Left renal pelvis (tissue), 4 donors: ENCODE measurements around the gene CRABP2. TPM values are rescaled to one million over a fixed set of nuclear protein-coding genes. Genes with fewer than 3 reads are reported as not detected.

Experiments used
- DNase-seq, 4 donors: peaks; one replicate each; pipeline ENCODE4 v3.0.0-alpha.2; 2013; ENCODE audit warnings: low read depth in 4 of 4, low spot score in 3 of 4
- polyA plus RNA-seq, 4 donors: library from polyadenylated mRNA; unstranded; fragments of 120-200 nt; gene quantifications; one replicate each; pipeline ENCODE4 v1.2.1, GENCODE V29; 2013; ENCODE audit not compliant: insufficient read length in 4 of 4

CRABP2 gene
- polyA plus RNA-seq, 4 donors: 96.4 to 313 (median 105) TPM

DNA sequence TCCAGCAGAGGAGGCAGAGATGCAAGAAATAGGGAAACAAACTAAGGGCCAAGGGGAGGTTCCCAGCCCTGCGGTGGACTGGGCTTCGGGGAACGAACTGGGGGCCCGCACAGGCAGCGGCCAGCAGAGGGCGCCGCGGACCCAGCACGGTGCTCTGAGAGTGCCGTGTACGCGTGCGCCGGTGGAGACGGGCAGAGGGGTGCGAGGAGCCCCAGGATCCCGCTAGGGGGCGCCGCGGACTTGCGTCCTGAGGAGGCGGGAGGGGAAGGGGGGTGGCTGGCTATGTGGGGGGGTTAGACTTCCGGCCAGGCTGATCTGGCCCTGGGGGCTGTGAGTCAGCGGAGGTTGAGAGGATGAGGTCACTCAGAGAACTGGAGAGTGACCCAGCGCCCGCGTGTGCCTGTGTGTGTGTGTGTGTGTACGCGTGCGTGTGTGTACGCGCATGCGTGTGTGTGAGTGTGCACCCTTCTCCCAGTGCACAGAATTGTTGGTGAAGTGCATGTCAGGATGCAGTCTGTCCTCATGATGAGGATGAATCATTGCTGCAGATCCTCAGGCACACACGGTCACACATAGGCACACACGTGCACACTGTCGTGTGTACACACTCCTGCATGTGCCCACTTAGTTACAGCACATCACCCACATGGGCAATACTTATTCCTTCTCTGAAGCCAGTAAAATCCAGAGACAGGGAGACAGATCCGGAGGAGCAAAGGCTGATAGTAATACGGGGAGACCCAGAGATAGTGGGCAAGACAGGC lies 45.2 kb downstream of the CRABP2 start:
- DNase-seq: peak; percentile 77 to 89 (median 88)

DNA sequence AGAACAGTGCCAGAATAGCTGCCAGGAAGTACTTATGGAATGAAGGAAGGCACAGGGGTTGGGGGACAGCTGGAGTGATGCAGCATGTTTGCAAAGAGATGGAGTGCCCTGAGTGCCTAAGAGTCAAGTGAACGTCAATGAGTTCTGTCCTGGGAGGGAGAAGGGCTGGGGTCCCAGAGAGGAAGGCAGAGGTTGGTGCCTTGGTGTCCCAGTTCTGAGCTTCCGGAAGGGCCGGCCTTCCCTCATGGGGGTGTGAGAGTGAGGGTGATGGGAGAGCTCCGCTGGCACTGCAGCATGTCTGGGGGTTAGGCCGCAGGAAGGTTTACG lies 45.8 kb downstream of the CRABP2 start:
- DNase-seq: no peak

DNA sequence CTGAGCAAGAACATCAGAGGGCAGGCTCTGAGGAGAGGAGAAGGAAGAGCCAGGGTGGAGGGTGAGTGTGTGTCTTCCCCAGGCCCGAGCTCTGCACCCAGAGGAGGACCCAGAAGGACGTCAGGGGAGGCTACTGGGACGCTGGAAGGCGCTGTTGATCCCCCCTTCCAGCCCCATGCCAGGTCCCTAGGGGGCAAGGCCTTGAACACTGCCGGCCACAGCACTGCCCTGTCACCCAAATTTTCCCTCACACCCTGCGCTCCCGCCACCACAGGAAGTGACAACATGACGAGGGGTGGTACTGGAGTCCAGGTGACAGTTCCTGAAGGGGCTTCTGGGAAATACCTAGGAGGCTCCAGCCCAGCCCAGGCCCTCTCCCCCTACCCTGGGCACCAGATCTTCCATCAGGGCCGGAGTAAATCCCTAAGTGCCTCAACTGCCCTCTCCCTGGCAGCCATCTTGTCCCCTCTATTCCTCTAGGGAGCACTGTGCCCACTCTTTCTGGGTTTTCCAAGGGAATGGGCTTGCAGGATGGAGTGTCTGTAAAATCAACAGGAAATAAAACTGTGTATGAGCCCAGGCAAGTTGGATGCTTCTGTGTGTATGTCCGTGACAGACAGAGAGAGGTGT lies 46.3 kb downstream of the CRABP2 start:
- DNase-seq: no peak

DNA sequence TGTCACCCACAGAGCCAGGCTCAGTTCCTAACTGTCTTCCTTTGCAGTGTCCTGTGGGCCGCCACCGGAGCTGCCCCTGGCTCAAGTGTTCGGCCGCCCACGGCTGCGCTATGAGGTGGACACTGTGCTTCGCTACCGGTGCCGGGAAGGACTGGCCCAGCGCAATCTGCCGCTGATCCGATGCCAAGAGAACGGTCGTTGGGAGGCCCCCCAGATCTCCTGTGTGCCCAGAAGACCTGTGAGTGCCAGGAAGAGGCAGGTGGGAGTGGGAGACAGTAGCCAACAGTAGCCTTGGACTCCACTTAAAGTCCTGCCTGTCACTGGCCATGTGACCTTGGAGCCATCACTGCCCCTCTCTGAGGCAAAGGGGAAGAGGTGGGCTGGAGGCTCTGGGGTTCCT lies 46.9 kb downstream of the CRABP2 start:
- no peak for DNase-seq

- DNase-seq: no peak
Measured at GRCh38 chr1:156657741-156658319, 47.6 kb downstream of the CRABP2 start.

- no peak for DNase-seq
Measured at GRCh38 chr1:156656806-156657740, 48.3 kb downstream of the CRABP2 start.

DNA sequence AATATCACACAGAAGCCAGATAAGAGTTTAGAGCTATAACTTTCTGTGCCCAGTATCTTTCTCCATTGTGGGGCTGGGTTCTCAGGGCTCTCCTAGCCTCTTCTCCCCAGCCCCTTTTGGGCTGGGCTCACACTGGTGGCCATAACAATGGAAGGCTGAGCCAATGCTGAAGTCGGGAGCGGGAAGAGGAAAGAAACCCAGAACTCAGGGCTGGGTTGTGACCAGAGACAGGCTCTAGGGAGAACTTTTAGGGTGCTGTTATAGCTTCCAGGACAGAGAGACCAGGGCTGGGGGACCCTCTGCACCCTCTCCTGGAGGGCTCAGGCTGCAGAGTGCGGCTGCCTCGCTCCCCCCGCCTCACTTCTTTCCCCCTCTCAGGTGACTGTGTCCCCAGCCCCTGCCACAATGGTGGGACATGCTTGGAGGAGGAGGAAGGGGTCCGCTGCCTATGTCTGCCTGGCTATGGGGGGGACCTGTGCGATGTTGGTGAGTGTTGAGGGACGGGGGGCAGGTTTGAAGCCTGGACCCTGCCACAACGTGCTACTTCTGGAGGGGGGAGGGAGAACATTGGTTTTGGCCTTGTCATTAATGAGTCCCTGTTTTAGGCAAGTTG lies 49.4 kb downstream of the CRABP2 start:
- DNase-seq: no peak

GRCh38 chr1:156655151-156655903 lies 50.1 kb downstream of the CRABP2 start:
- DNase-seq: no peak

DNA sequence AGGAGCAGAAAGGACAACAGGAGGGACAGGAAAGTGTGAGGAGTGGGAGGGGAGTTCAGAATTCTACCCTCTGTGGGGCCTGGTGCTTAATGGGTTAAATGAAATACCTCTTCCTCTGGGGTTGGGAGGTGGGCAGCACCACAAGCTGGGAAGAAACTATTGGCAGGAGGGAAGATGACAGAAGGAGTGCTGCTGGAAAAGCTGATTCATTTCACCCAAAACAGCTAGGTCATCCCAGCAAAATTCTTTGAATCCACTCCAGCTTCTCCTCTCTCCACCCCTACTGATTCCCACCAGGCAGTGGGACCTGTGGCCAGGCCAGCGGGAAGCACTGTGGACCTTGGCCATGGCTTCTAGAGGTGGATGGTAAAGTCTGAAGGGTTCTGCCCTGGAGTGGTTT lies 50.7 kb downstream of the CRABP2 start:
- no peak for DNase-seq

DNA sequence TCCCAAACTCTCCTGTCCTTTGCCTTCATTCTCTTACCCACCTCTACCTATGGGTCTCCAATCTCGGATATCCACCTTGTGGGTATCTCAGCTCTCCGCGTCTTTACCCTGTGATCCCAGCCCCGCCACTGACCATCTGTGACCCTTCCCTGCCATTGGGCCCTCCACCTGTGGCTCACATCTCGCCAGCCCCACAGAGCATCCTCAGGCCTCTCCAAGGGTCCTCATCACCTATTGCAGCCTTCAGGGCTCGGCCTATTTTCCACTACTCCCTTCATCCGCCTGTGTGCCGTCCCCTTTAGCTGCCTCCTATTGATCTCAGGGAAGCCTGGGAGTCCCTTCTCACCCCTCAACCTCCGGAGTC lies 52.4 kb downstream of the CRABP2 start:
- DNase-seq: no peak

GRCh38 chr1:156652131-156652991 lies 53.0 kb downstream of the CRABP2 start:
- no peak for DNase-seq

Other genes with a start within 250 kb of the CRABP2 start
- 10 to 100 TPM; 21.1 to 30.2 (median 24.2) TPM for gene MEF2D, start 204.8 kb downstream of the CRABP2 start, polyA plus RNA-seq
- gene IQGAP3, start 133.0 kb downstream of the CRABP2 start, polyA plus RNA-seq: 10 to 100 TPM; 11.6 to 15.7 (median 13.6) TPM
- gene TTC24, start 125.9 kb downstream of the CRABP2 start, polyA plus RNA-seq: 1 to 10 TPM in 2 of 4 donors, under 1 TPM in 2; 0.79 to 2.0 (median 1.1) TPM
- gene NAXE, start 113.8 kb downstream of the CRABP2 start, polyA plus RNA-seq: 10 to 100 TPM; 53.7 to 75.2 (median 74.5) TPM
- 10 to 100 TPM; 20.5 to 35.1 (median 32.8) TPM for gene GPATCH4, start 104.1 kb downstream of the CRABP2 start, polyA plus RNA-seq
- gene HAPLN2, start 86.2 kb downstream of the CRABP2 start, polyA plus RNA-seq: under 1 TPM; 0.16 to 0.63 (median 0.28) TPM
- under 1 TPM; 0.21 to 0.82 (median 0.36) TPM for gene BCAN, start 63.5 kb downstream of the CRABP2 start, polyA plus RNA-seq
- 100 to 1,000 TPM in 3 of 4 donors, 10 to 100 TPM in 1; 55.8 to 159 (median 147) TPM for gene NES, start 28.2 kb downstream of the CRABP2 start, polyA plus RNA-seq
- gene METTL25B, start 22.9 kb upstream of the CRABP2 start, polyA plus RNA-seq: 10 to 100 TPM; 29.3 to 49.2 (median 31.7) TPM
- 10 to 100 TPM; 39.0 to 46.1 (median 43.7) TPM for gene ISG20L2, start 23.2 kb upstream of the CRABP2 start, polyA plus RNA-seq
- gene MRPL24, start 35.5 kb upstream of the CRABP2 start, polyA plus RNA-seq: 10 to 100 TPM; 45.8 to 72.7 (median 66.1) TPM
- 100 to 1,000 TPM; 174 to 284 (median 268) TPM for gene HDGF, start 46.1 kb upstream of the CRABP2 start, polyA plus RNA-seq
- 100 to 1,000 TPM in 3 of 4 donors, 10 to 100 TPM in 1; 94.8 to 133 (median 117) TPM for gene PRCC, start 62.0 kb upstream of the CRABP2 start, polyA plus RNA-seq
- gene SH2D2A, start 111.3 kb upstream of the CRABP2 start, polyA plus RNA-seq: 1 to 10 TPM in 2 of 4 donors, under 1 TPM in 2; 0.60 to 2.3 (median 0.95) TPM
- gene INSRR, start 153.5 kb upstream of the CRABP2 start, polyA plus RNA-seq: 1 to 10 TPM; 1.0 to 3.9 (median 1.3) TPM
- 1 to 10 TPM; 1.2 to 3.1 (median 2.0) TPM for gene NTRK1, start 155.3 kb upstream of the CRABP2 start, polyA plus RNA-seq
- gene PEAR1, start 188.1 kb upstream of the CRABP2 start, polyA plus RNA-seq: 10 to 100 TPM; 18.1 to 64.2 (median 21.6) TPM
- gene LRRC71, start 215.0 kb upstream of the CRABP2 start, polyA plus RNA-seq: 1 to 10 TPM in 1 of 4 donors, under 1 TPM in 3; 0.32 to 1.4 (median 0.71) TPM